LHCN-M2 (cell line): ENCODE results near the gene IPO7. TPM values are rescaled to one million over a fixed set of nuclear protein-coding genes. Genes with fewer than 3 reads are reported as not detected.
"Not testable (repeated sequence)": the region's sequence is repeated elsewhere in the genome, so short reads cannot be mapped to it uniquely, and the experiment has no call there.

ENCODE experiments used
- DNase-seq: peaks from one replicate; pipeline ENCODE4 v3.0.0-alpha.2; 2012; ENCODE audit warnings: low read depth
- total RNA-seq: library from RNA; depleted of rRNA; stranded (reverse); fragments of >200 nt; gene quantifications from 2 replicates; pipeline ENCODE4 v1.2.3, GENCODE V29; 2014

IPO7 gene
- total RNA-seq, 1 experiment from 2014 or later: 153 TPM

DNA sequence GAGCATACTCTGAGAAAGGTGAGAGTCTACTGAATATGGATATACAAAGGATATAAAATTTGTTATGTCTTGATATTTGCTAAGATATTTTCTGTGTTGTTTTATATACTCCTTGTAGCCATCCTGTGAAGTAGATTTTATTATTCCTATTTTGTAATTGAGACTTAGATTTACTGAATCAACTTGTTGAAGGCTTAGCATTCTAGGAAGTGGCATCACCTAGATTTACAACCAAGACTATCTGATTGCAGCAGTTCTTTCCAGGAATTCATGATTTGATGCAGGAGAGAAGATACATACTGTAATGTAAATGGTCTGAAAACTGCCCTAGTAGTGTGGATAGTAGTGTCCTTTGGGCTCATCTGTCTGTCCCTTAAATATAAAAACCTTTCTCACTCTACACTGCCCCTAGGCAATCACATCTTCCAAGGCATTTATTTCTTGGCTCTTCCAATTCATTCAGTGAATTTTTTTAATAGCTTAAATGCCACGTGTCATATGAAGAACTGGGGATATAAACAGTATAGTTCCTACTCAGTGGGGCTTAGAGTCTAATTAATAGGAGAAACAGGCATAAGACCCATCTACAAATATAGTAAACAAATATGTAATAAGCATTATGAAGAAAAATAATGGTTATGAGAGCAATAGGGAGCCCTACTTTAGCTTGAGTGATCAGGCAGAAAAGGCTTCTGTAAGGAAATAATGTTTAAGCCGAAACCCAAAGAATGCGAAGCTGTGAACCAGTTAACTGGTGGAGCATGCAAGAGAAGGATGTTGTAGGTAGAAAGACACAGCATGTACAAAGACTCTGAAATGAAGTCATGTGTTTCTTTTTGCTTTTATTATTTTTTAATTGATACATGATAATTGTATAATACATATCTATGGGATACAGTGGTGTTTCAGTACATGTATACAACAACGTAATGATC, 13.6 kb downstream of the IPO7 start:
- no peak for DNase-seq

GRCh38 chr11:9399466-9399865, 15.0 kb downstream of the IPO7 start:
- DNase-seq: no peak

- not testable (repeated sequence) for DNase-seq
Observed at GRCh38 chr11:9401884-9402283, 17.4 kb downstream of the IPO7 start.

- no peak for DNase-seq
Observed at GRCh38 chr11:9428706-9429105, 44.3 kb downstream of the IPO7 start.

DNA sequence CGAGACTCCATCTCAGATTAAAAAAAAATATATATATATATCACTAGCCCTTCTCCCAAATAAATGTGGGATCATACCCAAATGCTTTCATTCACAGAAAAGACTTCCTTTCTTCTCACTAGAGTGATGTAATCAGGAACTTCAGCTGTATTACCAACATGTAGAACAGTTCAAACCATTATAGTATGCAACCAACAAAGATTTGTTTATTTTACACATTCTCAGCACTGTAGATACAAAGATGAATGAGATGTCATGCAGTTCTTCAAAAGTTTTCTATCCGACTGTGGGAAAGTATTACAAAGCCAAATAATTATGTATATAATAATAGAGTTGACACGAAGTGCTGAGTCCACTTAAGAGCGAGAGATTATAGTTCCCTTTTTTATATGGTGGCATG, 54.2 kb downstream of the IPO7 start:
- DNase-seq: no peak

- DNase-seq: no peak
Observed at GRCh38 chr11:9446230-9446629, 61.8 kb downstream of the IPO7 start.

- no peak for DNase-seq
Observed at GRCh38 chr11:9448576-9449352, 64.3 kb downstream of the IPO7 start.

DNA sequence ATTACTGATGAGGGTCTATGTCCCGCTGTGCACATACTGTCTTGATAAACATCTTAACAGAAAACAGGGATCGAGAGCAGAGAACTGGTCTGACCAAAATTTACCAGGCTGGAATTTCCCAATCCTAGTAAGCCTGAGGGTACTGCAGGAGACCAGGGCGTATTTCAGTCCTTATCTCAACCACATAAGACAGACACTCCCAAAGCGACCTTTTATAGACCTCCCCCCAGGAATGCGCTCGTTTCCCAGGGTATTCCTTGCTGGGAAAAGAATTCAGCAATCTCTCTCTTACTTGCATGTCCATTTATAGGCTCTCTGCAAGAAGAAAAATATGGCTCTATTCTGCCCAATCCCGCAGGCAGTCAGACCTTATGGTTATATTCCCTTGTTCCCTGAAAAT, 67.6 kb downstream of the IPO7 start:
- DNase-seq: peak; percentile 5

- DNase-seq: no peak
Observed at GRCh38 chr11:9455722-9456121, 71.3 kb downstream of the IPO7 start.

- peak; percentile 53 for DNase-seq
Observed at GRCh38 chr11:9459667-9460321, 75.3 kb downstream of the IPO7 start.

DNA sequence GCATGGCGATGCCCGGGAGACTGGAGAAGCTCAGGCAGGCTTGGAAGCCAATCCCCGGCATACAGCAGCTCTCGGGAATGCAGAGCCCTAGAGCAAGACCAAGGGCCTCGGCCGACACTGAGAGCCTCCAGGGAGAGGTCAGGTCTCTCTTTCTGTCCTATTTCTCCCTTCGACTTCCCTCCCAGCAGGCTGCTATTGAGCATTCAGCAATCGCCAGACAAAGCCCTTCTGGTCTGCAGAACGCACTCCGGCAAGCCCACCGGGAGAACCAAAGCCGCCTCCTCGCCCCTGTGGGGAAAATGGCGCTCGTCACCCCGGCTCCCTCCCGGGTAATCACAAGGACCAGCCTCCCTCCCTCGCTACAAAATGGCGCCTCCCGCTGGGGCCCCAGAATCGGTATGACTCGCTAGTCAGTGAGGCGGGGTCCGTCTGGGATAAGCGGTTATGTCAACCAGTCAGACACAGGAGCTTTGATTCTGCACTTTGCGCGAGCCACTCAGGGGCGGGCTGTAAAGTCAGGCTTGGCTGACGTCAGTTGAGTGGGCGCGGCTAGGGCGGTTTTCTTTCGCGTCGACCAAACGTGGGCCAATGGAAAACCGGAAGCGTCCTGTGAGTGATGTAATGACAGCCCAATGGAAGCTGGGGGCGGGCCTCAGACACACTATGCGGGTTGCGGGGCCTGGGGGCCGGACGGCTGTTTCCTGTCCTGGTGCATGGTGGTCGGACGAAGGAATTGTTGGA, 76.0 kb downstream of the IPO7 start, which contains the start of gene ZNF143:
TSS of gene ZNF143 (plus strand) at position 691 of the 741 bp plus-strand sequence. CDS start 10,297 bp downstream, outside the sequence.
- peak; percentile 100 for DNase-seq

DNA sequence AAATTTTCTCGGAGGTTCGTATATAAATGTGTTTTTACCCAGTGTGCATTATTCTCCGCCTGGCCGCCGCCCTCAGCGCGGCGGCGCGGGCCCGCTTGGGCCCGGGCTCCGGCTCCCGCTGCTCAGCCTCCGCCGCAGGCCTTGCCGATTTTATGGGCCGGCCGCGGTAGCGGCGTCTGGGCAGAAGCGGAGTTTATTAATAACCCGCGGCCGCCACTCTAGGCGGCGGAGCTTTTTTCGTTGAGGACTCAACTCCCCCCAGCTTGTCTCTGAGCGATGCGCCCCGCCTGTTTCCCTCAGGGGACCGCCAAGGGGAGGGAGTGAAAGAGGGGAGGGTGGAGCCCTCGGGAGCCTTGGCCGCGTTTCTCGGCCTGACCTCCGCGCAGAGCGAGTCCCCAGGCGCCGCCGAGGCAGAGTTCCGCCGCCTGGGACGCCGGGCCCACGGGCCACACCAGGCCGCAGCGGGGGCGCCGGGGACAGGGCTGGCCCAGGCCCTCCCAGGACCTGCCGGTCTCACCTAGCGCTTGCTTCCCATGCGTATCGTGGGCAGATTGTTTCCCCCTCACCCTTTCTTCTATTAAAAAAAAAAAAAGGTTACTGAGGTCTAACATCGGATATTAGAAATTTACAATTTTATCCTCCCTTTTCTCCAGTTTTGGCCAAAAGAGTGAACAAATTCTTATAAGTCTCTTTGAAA, 76.8 kb downstream of the IPO7 start:
- DNase-seq: peak; percentile 92

DNA sequence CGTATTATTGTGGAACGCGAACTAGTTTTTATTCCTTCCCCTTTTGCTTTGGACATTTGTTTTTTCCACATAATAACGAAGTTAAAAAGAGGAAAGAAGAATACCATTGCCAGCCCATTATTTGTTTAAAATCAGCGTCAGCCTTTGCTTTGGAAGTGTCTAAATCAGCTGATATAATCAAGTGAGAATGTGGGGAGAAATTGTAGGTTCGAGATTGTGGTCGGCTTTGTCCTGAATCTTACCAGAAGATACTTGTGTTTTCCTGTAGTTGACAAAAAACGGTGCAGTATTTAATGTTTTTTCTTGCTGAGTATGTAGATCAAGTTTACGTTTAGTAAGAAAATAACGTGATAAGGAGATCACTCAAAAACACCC, 77.3 kb downstream of the IPO7 start:
- peak; percentile 30 for DNase-seq

DNA sequence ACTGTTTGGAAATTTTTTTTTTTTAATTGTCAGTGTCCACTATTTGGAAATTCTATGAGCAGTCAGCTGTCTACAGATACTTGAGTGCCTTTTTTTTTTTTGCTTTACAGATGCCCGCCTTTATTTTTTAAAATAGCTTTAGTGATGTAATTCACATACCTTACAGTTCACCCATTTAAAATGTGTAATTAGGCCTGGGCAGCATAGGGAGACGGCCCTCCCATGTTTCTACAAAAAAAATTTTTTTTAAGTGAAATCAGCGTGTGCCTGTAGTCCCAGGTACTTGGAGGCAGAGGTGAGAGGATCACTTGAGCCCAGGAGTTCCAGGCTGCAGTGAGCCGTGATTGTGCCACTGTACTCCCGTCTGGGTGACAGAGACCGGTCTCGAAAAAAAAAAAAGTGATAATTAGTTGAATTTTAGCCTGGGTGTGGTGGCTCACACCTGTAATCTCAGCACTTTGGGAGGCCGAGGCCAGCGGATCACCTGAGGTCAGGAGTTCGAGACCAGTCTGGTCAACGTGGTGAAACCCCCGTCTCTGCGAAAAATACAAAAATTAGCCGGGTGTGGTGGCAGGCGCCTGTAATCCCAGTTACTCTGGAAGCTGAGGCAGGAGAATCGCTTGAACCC, 77.8 kb downstream of the IPO7 start:
- no peak for DNase-seq

DNA sequence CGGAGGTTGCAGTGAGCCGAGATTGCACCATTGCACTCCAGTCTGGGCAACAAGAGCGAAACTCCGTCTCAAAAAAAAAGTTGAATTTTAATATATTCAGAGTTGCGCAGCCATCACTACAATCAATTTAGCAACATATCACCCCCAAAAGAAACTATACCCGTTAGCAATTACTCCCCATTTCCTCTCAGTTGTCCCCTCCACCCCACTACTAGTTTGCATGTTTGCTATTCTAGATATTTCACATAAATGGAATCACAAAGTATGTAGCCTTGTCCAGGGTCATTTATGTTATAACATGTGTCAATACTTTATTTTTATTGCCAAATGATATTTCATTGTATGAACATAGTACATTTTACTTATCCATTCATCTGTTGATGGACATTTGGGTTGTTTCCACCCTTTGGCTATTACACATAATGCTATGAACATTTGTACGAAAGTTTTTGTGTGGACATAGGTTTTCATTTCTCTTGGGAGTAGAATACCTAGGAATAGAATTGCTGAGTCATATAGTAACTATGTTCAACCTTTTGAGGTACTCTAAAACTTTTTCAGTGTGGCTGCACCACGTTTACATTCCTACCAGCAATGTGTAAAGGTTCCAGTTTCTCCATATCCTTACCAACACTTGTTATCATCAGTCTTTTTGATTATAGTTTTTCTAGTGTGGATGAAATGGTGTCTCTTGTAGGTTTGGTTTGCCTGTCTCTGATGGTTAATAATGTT, 78.5 kb downstream of the IPO7 start:
- peak; percentile 9 for DNase-seq

DNA sequence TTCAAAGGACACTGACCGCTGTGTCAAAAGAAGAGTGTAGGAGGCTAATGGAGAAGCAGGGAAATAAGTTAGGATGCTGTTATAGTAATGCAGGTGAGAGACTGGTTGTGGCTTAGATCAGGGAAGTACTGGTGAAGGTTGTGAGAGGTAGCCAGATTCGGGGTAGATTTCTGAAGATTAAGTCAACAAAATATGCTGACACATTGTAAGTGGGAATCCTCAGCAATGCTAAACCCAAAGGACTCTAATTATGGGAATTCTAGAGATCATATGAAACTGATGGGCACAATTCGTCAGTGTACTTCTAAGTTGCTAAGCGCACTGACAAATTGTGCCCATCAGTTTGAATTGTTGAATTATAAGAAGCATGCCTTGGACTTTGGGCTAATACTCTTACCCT, 86.3 kb downstream of the IPO7 start:
- DNase-seq: no peak

DNA sequence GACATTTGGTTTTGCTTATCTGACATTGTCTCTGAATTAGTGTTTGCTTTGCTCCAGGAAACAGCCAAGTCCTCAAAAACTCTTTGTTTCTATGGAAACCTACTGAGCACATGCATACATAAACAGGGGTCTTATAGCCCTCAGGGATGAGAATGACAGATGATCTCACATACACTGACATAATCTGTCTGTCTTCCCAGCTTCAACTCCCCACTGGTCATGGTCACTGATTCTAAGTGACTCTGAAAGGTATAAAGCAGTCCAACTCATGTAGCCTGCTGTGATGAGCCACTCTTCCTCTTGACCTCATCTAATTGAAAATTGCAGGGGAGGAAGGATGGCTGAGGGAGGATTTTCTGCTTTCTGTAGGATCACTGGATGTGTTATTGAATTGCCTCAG, 89.0 kb downstream of the IPO7 start:
- DNase-seq: no peak

GRCh38 chr11:9479899-9480298, 95.4 kb downstream of the IPO7 start:
- no peak for DNase-seq

DNA sequence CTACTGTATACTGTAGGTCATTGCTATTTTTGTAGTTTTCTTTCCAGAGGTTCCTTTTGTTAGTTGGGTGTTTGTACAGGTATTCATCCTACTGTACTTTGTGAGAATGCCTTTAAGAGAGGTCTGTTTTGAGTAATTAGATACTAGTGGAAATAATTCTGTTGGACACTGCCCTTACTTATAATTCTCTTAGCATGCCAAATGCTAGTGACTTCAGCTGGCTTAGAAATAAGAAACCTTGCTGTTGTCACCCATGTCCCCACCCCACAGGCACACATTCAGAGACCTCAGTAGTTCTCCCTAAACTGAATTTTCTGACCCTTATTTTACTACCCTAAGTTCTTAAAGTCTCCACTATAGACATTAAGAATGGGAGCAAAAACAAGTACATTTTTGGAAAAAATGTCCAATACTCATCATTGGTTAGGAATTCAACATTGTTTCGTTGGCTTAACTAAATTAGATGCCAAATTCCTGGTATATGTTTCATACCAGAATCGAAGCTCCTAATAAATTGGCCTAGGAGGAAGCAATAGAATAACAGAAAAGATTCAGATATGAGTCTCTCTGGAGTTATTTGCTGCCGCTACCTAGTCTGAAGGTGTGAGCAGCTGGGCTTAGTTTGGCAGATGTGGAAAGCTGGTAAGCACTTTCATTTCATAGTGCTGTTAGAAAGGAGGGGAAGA, 104.8 kb downstream of the IPO7 start:
- DNase-seq: peak; percentile 56
